Fibroblast of gingiva (primary cell): ENCODE data around the gene PDGFC.
A peak's percentile ranks its signal among the peaks of the same experiment; 100 is the strongest.

ENCODE experiments used
- DNase-seq: peaks from one replicate; pipeline ENCODE4 v3.0.0-alpha.2; 2011; ENCODE audit warnings: low read depth

PDGFC gene, protein sequence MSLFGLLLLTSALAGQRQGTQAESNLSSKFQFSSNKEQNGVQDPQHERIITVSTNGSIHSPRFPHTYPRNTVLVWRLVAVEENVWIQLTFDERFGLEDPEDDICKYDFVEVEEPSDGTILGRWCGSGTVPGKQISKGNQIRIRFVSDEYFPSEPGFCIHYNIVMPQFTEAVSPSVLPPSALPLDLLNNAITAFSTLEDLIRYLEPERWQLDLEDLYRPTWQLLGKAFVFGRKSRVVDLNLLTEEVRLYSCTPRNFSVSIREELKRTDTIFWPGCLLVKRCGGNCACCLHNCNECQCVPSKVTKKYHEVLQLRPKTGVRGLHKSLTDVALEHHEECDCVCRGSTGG

GRCh38 chr4:156971676-156972378, at the start of gene PDGFC:
Gene PDGFC (minus strand): TSS chr4:156971799. CDS start chr4:156970903, 896 bp downstream.
- DNase-seq = peak; percentile 60

DNA sequence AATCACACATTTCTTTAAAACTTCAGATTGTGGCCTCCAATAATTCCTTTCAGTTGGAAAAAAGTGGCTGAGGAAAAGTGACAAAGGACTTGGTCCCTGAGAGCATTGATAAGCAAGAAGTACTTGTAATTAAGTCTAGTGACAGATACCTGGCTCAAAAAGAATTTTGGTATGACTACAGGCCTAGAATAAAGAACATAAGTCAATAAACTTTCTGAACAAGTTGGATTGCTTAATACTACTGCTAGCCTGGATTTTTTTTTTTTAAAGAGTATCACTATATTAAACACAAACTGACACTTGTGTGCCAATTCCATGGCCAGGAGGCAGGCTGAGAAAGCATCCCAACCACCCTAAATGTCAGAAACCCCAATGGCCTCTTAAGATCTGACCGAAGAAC, 49.3 kb upstream of the PDGFC start:
- DNase-seq = no peak

DNA sequence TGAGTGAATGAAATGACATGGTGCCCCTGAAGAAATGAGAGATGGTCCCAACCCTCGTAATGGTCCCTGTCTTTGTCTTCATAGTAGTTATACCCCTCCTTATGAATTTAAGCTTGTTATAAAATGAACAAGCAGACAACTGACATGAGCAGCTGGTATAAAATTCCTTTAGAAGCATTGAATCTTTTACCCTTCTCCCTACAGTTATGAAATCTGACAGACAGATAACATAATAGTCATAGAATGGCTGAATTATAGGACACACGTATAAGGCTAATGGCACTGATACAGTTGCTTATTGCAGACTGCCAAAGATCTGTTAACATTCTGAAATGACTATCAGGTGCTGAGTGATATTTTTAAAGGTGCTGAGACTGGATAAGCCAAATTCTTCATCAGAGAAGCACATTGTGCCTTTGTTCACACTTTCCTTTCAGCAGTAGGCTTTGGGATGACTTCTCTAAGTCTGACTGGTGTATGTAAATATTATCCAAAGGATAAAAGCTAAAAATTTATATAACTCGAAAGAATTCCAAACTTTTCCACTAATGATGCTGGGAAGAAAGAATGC, 47.4 kb upstream of the PDGFC start:
- DNase-seq = no peak

DNA sequence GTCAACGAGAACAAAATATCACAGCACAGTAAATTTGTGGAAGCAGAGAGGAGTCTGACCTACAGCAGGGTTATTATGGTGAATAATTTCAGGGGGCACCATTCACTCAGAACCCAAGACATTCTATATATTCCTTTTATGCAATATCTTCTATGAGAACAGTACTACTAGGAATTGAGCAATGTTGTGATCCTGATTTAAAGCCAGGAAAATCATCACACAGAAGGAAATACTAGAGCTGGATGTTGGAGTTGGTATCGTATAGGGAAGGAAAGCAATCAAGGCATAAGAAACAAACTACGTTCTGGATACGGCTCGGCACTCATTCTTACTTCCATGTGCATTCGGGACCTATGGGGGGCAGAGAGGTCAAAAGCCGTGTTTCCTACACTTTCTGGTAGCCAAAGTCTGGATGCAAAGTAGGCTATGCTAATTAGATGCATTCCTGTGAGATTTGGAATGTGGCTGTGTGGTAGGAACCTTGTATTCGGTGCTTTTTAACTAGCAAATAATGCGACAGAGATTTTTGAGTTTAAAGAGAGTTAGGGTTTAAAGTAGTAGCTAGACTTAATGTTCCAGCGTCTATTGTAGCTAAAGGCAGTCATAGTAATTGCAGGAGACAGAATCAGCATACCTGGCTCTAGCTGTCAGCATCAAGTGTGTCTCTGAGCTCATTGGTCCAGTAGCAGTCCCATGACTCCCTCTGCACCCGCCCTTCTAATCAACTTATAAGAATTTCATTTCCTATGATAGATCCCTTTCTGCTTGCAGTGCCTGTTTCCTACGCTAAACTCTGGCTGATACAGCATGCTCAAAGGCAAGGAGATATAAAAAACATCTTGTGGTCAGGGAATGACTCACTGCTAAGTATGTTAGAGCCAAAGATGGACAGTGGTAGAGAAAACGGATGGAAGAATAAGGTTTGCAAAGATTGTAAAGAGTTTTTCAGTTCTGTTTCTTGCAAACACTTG, 43.3 kb upstream of the PDGFC start:
- DNase-seq = peak; percentile 75

DNA sequence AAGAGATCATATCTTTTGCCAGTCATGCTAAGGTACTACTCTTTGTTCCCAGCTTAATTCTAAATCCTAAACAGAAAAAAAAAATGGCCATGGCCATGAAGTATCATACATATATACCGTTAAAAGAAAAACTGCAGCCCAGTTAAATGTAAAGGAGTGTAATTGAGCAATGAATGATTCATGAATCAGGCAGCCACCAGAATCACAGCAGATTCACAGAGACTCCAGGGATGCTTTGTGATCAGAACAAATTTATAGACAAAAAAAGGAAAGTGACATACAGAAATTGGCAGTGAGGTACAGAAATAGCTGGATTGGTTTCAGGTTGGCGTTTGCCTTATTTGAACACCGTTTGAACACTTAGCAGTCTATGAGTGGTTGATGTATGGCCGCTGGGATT, 42.1 kb upstream of the PDGFC start:
- no peak for DNase-seq

- DNase-seq = peak; percentile 16
Measured at GRCh38 chr4:157012781-157013180, 41.2 kb upstream of the PDGFC start.

- DNase-seq = no peak
Measured at GRCh38 chr4:157012296-157012695, 40.7 kb upstream of the PDGFC start.

GRCh38 chr4:157010630-157011029, 39.0 kb upstream of the PDGFC start:
- DNase-seq = no peak

- no peak for DNase-seq
Measured at GRCh38 chr4:157005831-157006230, 34.2 kb upstream of the PDGFC start.

GRCh38 chr4:157005193-157005592, 33.6 kb upstream of the PDGFC start:
- no peak for DNase-seq

GRCh38 chr4:157004279-157005161, 32.9 kb upstream of the PDGFC start:
- DNase-seq = no peak

GRCh38 chr4:156999175-156999517, 27.5 kb upstream of the PDGFC start:
- DNase-seq = peak; percentile 99

GRCh38 chr4:156998500-156999174, 27.0 kb upstream of the PDGFC start:
- no peak for DNase-seq

DNA sequence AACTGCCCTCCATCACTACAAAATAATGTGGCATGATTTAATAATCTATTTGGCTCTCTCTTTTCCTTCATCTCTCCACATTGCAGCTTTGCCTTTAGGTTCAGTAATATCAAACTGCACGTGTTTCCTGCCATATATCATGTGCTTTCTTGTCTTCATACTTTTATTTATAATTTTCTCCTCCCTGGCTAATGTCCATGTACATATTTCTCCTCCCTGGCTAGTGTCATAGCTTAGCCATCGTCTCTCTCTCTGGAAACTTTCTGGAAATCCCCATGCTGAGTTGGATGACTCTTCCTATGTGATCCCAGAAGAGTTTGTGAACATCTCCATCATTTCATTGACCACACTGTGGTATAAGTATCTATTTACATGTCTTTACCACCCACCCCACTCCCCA, 21.3 kb upstream of the PDGFC start:
- no peak for DNase-seq

DNA sequence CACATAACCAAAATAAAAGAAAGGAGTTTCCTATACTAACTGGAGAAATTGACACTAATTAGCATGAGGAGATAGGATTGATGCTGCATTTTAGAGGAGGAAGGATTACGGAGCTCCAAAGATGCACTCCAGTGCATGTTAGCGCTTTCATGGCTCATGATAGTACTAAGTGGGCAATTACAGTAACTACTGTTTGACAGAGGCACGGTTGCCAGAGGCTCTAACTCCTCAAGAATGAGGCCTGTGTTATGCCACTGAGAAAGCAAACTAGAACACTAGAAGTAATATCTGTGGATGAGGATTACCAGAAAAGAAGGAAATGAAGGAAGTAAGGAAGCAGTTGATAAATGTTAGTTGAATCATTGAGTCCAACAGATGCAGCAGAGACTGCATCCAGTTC, 19.6 kb upstream of the PDGFC start:
- no peak for DNase-seq

DNA sequence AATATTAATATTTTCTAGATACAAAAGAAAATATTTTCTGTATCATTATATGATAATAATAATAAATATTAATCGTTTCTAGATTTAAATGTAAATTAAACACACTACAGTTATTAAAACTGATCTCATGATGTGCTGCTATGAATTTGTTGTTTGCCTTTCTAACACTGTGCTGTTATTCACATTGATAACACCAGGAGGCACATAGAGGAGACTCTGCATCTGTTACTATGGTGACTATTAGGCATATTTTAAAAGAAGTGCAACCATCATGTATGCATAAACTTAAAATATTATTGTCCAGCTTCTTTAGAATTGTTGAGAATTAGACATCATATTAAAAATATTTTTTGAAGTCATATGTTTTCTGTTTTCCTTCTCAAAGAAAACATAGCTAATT, 11.8 kb upstream of the PDGFC start:
- DNase-seq = no peak

GRCh38 chr4:156981262-156981769, 9.7 kb upstream of the PDGFC start:
- peak; percentile 49 for DNase-seq

DNA sequence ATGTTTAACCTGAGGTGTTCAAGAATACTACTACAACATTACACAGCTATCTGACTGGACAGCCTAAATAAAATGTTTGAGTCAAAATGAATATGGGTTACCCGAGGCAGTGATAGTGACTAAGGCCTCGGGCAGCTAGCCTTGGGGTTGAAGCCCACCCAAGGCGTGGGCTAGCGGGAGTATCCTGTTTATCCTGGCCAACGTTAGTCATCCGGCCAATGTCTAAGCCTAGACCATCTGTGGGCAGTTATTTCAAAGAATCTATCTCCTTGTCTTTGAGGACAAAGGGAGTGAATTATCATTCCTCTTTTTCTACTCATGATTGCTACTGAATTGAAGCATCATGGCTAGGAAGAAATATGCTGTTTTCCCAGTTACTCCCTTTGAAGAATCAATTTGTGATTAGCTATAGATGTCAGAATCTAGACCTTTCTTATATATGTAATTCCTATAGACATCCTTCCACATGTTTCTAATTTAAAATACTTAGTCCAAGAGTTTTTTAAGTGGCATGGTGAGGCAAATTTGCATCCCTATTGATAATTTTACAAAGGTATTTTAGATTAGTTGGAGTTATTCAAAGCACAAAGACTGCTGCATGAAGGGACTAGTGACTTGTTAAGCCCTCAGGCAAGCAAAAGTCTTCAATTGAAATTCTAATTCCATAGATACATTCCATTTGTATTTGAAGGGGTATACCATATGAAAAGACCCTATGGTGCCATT, 6.0 kb upstream of the PDGFC start:
- DNase-seq = peak; percentile 74

- peak; percentile 71 for DNase-seq
Measured at GRCh38 chr4:156976147-156976546, 4.5 kb upstream of the PDGFC start.

- DNase-seq = no peak
Measured at GRCh38 chr4:156975686-156976085, 4.1 kb upstream of the PDGFC start.
